WERI-Rb-1 (cell line): ENCODE measurements around the gene TRIM37.

Experiments
- DNase-seq: peaks from one replicate; pipeline ENCODE4 v3.0.0-alpha.2; 2020
- H3K27ac ChIP-seq: fragments of 250-450 bp; sonication (Bioruptor Pico); 2 replicates; pipeline ENCODE4 v1.5.1; 2020; ENCODE audit warnings: mild to moderate bottlenecking, moderate library complexity
- H3K27me3 ChIP-seq: fragments of 250-450 bp; sonication (Bioruptor Pico); 2 replicates; pipeline ENCODE4 v1.5.1; 2021; ENCODE audit warnings: mild to moderate bottlenecking, low read depth, moderate library complexity; ENCODE audit not compliant: insufficient read depth, severe bottlenecking
- H3K36me3 ChIP-seq: fragments of 250-450 bp; sonication (Bioruptor Pico); 2 replicates; pipeline ENCODE4 v1.5.1; 2020; ENCODE audit warnings: mild to moderate bottlenecking, moderate library complexity
- H3K4me3 ChIP-seq: 2 replicates; pipeline ENCODE4 v1.5.1; 2011; ENCODE audit warnings: low read depth, mild to moderate bottlenecking, control low read depth, low read length
- H3K9me3 ChIP-seq: fragments of 250-450 bp; sonication (Bioruptor Pico); 2 replicates; pipeline ENCODE4 v1.5.1; 2021; ENCODE audit warnings: mild to moderate bottlenecking, moderate library complexity; ENCODE audit not compliant: severe bottlenecking
- TF ChIP-seq, protein P1 (sequence below): IDR thresholded peaks from 2 replicates; pipeline ENCODE4 v1.5.1; 2011; ENCODE audit warnings: low read depth, mild to moderate bottlenecking, control low read depth, inconsistent platforms, low read length

The TRIM37 gene

DNA sequence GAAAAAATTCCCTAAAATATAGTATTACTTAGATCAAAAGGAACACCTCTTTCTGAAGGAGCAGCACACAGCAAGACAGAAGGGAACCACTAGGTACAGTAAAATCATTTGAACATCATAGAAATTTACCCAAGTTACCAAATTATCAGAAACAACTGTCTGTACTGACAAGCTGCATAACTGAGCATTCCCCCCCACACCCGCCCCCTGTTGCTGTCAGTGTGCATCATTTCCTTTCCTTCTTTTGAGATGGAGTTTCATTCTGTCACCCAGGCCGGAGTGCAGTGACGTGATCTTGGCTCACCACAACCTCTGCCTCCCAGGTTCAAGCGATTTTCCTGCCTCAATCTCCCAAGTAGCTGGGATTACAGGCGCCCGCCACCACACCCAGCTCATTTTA lies 120.7 kb downstream of the TRIM37 start:
- no peak for DNase-seq
- Histone ChIP-seq H3K9me3 (no peaks in the 10 kb centered on the region), H3K36me3 (peaks cover 13% of the 10 kb centered on the region), H3K27me3 (no peaks in the 10 kb centered on the region), H3K27ac (no peak overlapping the region), H3K4me3 (no peak overlapping the region)
- TF ChIP-seq, protein P1, sequence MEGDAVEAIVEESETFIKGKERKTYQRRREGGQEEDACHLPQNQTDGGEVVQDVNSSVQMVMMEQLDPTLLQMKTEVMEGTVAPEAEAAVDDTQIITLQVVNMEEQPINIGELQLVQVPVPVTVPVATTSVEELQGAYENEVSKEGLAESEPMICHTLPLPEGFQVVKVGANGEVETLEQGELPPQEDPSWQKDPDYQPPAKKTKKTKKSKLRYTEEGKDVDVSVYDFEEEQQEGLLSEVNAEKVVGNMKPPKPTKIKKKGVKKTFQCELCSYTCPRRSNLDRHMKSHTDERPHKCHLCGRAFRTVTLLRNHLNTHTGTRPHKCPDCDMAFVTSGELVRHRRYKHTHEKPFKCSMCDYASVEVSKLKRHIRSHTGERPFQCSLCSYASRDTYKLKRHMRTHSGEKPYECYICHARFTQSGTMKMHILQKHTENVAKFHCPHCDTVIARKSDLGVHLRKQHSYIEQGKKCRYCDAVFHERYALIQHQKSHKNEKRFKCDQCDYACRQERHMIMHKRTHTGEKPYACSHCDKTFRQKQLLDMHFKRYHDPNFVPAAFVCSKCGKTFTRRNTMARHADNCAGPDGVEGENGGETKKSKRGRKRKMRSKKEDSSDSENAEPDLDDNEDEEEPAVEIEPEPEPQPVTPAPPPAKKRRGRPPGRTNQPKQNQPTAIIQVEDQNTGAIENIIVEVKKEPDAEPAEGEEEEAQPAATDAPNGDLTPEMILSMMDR: no peak

DNA sequence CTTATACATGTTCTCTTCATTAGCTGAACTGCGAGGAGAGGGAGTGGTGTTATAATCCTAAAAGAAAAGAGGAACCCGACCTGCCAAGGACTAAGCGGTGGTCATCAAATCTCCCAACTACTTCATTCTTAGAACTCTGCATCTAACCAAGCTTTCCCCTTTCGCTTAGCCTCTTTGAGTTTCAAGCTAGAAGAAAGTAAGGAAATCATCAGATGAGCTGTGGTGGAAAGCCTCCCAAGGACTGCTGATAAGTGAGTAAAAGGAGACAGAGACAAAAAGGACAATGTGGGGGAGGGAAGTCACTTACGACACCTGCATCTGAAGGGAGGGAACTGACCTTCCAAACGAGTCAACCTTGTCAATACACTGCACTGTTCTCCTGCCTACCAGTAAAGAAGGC lies 121.3 kb downstream of the TRIM37 start:
- no peak for DNase-seq
- Histone ChIP-seq H3K36me3 (peaks cover 19% of the 10 kb centered on the region), H3K9me3 (no peaks in the 10 kb centered on the region), H3K27ac (no peak overlapping the region), H3K4me3 (no peak overlapping the region), H3K27me3 (no peaks in the 10 kb centered on the region)
- TF ChIP-seq, protein P1: no peak

DNA sequence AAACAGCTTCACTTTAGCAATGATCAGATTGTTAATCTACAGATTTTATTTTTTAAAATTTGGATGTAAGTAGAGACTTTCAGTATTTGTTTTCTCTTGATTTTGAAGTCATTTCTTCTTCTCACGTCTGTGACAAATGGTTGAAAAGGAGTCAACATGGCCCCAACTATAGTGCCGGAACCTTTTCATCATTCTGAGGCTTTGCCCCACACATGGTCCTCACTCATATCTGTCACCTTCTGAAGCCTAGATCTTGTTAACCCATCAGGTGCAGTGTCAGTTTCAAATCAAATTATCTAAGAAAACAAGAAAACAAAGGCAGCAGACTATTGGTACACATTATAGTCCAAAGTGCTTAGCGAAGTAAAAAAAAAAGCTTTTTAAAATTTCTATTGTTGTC lies 124.1 kb downstream of the TRIM37 start:
- no peaks in the 10 kb centered on the region for H3K27me3 ChIP-seq
- H3K36me3 ChIP-seq: peaks cover 25% of the 10 kb centered on the region
- H3K9me3 ChIP-seq: no peaks in the 10 kb centered on the region
- DNase-seq: no peak
- no peak overlapping the region for H3K4me3 ChIP-seq
- TF ChIP-seq, protein P1: no peak
- no peak overlapping the region for H3K27ac ChIP-seq

DNA sequence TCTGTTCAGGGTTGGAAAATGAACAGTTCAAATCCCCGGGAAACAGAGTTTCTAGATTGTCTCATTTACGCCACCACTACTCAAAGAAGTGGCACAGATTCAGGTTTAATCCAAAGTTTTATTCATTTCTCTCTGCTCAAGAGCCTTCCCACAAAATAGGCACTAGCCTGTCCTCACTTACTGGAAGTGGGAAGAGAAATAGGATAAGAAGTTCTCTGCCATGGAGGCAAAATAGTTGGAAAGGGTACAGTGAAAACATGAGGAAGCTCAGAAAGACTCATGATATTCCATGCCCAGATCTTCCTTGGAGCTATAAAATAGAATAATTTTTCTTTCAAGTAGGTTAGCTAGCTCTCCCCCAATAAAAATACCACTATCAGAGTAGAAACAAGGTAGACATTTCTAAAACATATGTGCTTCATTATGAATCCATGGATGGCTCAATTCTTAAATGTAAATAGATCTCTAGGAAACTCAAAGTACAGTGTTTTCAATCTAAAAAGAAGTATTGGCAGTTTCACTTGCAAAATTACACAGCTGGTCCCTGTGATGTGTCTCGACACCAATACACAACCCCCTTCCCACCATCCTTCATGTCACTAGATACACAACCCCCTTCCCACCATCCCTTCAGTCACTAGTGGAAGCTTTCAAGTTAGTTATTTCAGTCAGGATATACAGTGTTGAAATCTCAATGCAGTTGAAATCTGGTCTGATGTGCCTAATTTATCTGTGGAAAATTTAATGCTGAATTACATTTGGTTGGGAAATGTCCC lies 125.8 kb downstream of the TRIM37 start:
- peaks cover 23% of the 10 kb centered on the region for H3K36me3 ChIP-seq
- DNase-seq: no peak
- no peak overlapping the region for H3K27ac ChIP-seq
- TF ChIP-seq, protein P1: no peak
- no peak overlapping the region for H3K4me3 ChIP-seq
- H3K27me3 ChIP-seq: no peaks in the 10 kb centered on the region
- H3K9me3 ChIP-seq: no peaks in the 10 kb centered on the region

DNA sequence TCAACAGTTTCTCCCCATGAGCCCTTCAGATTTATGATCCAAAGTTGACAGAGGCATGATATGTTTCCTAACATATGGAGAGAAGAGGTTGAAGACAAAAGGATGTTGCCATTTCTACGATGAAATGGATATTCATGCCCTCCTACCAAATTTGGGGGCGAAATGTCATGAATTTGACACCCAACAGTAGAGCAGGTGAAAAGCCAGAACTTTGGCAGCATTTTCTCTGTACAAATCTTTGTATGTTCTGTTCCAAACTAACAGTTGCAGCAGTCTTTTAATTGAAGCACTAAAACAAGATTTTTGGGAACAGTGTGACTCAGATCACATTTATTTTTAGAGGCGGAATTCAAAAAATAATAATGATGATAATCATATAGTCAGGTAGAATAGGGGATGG lies 130.1 kb downstream of the TRIM37 start:
- TF ChIP-seq, protein P1: no peak
- no peaks in the 10 kb centered on the region for H3K9me3 ChIP-seq
- DNase-seq: no peak
- H3K27me3 ChIP-seq: no peaks in the 10 kb centered on the region
- peaks cover 24% of the 10 kb centered on the region for H3K36me3 ChIP-seq
- no peak overlapping the region for H3K4me3 ChIP-seq
- no peak overlapping the region for H3K27ac ChIP-seq

DNA sequence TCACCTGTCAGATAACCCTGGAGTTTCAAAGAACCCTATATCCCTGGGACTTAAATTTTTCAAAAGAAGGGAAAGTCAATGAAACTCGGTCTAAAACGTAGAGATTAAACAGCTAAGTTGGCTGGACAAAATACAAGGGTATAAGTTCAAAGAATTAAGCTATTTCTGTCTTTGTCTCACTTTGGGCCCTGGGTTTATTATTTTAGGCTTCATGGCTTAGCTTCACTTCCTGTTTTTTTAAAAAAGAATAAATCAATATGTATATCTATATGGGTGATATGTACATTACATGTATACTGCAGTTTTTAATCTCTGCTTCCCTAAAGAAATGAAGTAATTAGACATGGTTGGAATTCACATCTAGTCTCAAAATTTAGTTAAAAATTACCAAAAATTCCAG lies 132.3 kb downstream of the TRIM37 start:
- H3K36me3 ChIP-seq: peaks cover 18% of the 10 kb centered on the region

More for the DNA sequence above, 132.3 kb downstream of the TRIM37 start:
- TF ChIP-seq, protein P1: no peak
- no peak overlapping the region for H3K4me3 ChIP-seq
- no peaks in the 10 kb centered on the region for H3K9me3 ChIP-seq
- no peak overlapping the region for H3K27ac ChIP-seq
- DNase-seq: no peak
- H3K27me3 ChIP-seq: no peaks in the 10 kb centered on the region
